CD8-positive, alpha-beta memory T cell (primary cell): ENCODE data around the gene ALG11. TPM values are rescaled to one million over a fixed set of nuclear protein-coding genes. Genes with fewer than 3 reads are reported as not detected.
"Not testable (repeated sequence)": the region's sequence is repeated elsewhere in the genome, so short reads cannot be mapped to it uniquely, and the experiment has no call there.

ENCODE experiments used
- CTCF ChIA-PET: fragments of 350-600 bp; sonication (Branson Sonifier 250); formaldehyde crosslinking; loops from one replicate; lab custom pipeline; 2021; ENCODE audit warnings: antibody characterized with exemption; lab: Charles Lee
- POLR2A ChIA-PET: fragments of 350-600 bp; sonication (Branson Sonifier 250); formaldehyde crosslinking; loops from one replicate; lab custom pipeline; 2021; ENCODE audit warnings: antibody characterized with exemption; lab: Charles Lee
- DNase-seq, 5 donors: peaks; one replicate each; pipeline versions ENCODE4 v3.0.0 to v3.0.0-alpha.2; 2020 to 2022; ENCODE audit warnings: mixed read lengths in 1 of 5
- H3K27ac ChIP-seq: one replicate; pipeline ENCODE4 v1.7.0; 2013; ENCODE audit warnings: low read depth, mild to moderate bottlenecking, low read length, moderate library complexity
- H3K27me3 ChIP-seq: 2 replicates; pipeline ENCODE4 v1.7.0; 2013; ENCODE audit warnings: low read length, mild to moderate bottlenecking; ENCODE audit not compliant: insufficient read depth, poor library complexity, severe bottlenecking
- H3K36me3 ChIP-seq: 2 replicates; pipeline ENCODE4 v1.7.0; 2013; ENCODE audit warnings: mild to moderate bottlenecking, low read length, moderate library complexity; ENCODE audit not compliant: insufficient read depth
- H3K4me1 ChIP-seq: 2 replicates; pipeline ENCODE4 v1.7.0; 2013; ENCODE audit warnings: mild to moderate bottlenecking, low read length, moderate library complexity; ENCODE audit not compliant: insufficient read depth
- H3K4me3 ChIP-seq: 2 replicates; pipeline ENCODE4 v1.7.0; 2013; ENCODE audit warnings: mild to moderate bottlenecking, low read length
- H3K9me3 ChIP-seq: 2 replicates; pipeline ENCODE4 v1.7.0; 2013; ENCODE audit warnings: mild to moderate bottlenecking, low read length
- H3K27ac Mint-ChIP-seq, 8 donors: one replicate each; pipeline ENCODE4 v1.8.0; 2020 to 2021; ENCODE audit warnings: mixed read lengths in 8 of 8, mild to moderate bottlenecking in 6 of 8, inconsistent platforms in 3 of 8, moderate library complexity in 3 of 8
- H3K27me3 Mint-ChIP-seq, 2 donors: one replicate each; pipeline ENCODE4 v1.8.0; 2020 to 2021; ENCODE audit warnings: mixed read lengths in 2 of 2, mild to moderate bottlenecking in 1 of 2, moderate library complexity in 1 of 2
- H3K36me3 Mint-ChIP-seq, 3 donors: one replicate each; pipeline ENCODE4 v1.8.0; 2020 to 2021; ENCODE audit warnings: mixed read lengths in 3 of 3, inconsistent platforms in 1 of 3, mild to moderate bottlenecking in 1 of 3
- H3K4me1 Mint-ChIP-seq, 3 donors: one replicate each; pipeline ENCODE4 v1.8.0; 2020 to 2021; ENCODE audit warnings: mixed read lengths in 3 of 3, inconsistent platforms in 1 of 3, mild to moderate bottlenecking in 1 of 3
- H3K4me3 Mint-ChIP-seq, 7 donors: one replicate each; pipeline ENCODE4 v1.8.0; 2020 to 2021; ENCODE audit warnings: mixed read lengths in 7 of 7, mild to moderate bottlenecking in 6 of 7, moderate library complexity in 4 of 7, inconsistent platforms in 2 of 7
- H3K9me3 Mint-ChIP-seq, 5 donors: one replicate each; pipeline ENCODE4 v1.8.0; 2020 to 2022; ENCODE audit warnings: mixed read lengths in 5 of 5, mild to moderate bottlenecking in 3 of 5, moderate library complexity in 2 of 5, inconsistent platforms in 1 of 5
- polyA plus RNA-seq: library from polyadenylated mRNA; unstranded; fragments of 300-500 nt; fragmentation: Illumina TruSeq; gene quantifications from one replicate; pipeline ENCODE4 v1.2.3, GENCODE V29; 2021
- total RNA-seq, 2 experiments: library from RNA; stranded (reverse); gene quantifications; one replicate each; pipeline ENCODE4 v1.2.3, GENCODE V29; 2021

The ALG11 gene
- total and polyA plus RNA-seq, 3 experiments from 2014 or later = 28.7 to 32.5 (median 30.3) TPM

DNA sequence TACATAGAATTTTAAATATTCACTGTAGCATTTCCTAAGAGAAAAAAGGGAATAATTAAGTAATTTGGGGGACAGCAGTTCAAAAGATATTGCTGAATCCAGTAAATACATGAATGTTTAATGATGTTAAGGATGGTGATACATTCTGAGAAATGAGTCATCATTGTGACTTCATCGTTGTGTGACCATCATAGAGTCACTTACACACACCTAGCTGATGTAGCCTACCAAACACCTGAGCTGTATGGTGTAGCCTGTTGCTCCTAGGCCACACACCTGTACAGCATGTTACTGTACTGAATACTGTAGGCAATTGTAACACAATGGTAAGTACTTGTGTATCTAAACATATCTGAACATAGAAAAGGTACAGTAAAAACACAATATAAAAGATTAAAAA is 35.8 kb upstream of the ALG11 start:
- Histone ChIP-seq H3K36me3 (no peaks in the 10 kb centered on the region), H3K9me3 (no peaks in the 10 kb centered on the region), H3K4me1 (no peaks in the 10 kb centered on the region), H3K4me3 (no peak overlapping the region), H3K27ac (no peak overlapping the region), H3K27me3 (no peaks in the 10 kb centered on the region)
- ChIA-PET CTCF (no interaction called here), POLR2A (no interaction called here)
- Mint-ChIP-seq H3K36me3 (no peaks in the 10 kb centered on the region), H3K9me3 (no peaks in the 10 kb centered on the region), H3K27me3 (peaks cover 1 to 12% of the 10 kb centered on the region in 2 donors), H3K4me1 (no peaks in the 10 kb centered on the region), H3K4me3 (no peak overlapping the region), H3K27ac (no peak overlapping the region)
- no peak for DNase-seq

DNA sequence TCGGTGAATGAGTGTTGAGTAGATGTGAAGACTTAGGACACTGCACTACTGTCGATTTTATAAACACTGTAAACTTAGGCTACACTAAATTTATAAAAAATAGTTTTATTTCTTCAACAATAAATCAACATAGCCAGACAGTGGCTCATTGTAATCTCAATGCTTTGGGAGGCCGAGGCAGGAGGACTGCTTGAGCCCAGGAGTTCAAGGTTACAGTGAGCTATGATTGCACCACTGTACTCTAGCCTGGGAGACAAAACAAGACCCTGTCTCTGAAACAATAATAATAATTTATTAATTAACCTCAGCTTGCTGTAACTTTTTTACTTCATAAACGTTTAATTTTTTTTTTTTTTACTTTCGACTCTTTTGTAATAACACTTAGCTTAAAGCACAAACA is 35.3 kb upstream of the ALG11 start:
- no peaks in the 10 kb centered on the region for H3K36me3 Mint-ChIP-seq

DNA sequence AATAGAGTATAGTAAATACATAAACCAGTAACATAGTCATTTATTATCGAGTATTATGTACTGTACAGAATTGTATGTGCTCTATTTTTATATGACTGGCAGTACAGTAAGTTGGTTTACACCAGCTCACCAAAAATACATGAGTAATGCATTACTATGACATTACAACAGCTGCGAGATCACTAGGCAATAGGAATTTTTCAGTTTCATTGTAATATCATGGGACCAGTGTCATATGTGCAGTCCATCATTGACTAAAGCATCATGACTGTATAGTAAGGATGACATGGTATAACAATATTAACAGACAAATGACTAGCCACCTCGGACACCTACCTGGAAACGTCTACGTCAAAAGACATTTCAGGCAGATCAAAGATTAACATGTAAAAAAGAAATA is 34.6 kb upstream of the ALG11 start:
- Mint-ChIP-seq H3K9me3 (no peaks in the 10 kb centered on the region), H3K36me3 (no peaks in the 10 kb centered on the region), H3K27ac (no peak overlapping the region), H3K4me1 (no peaks in the 10 kb centered on the region), H3K27me3 (peaks cover 1 to 7% of the 10 kb centered on the region in 2 donors), H3K4me3 (no peak overlapping the region)
- Histone ChIP-seq H3K4me3 (no peak overlapping the region), H3K4me1 (no peaks in the 10 kb centered on the region), H3K9me3 (no peaks in the 10 kb centered on the region), H3K27ac (no peak overlapping the region), H3K27me3 (no peaks in the 10 kb centered on the region), H3K36me3 (no peaks in the 10 kb centered on the region)
- ChIA-PET CTCF (no interaction called here), POLR2A (interaction anchor here (0.7 kb wide), 1 partner anchor 1741 kb away, joined by 4 read pairs; no protein-coding TSS in a partner anchor)
- no peak for DNase-seq

More for the DNA sequence above, 35.3 kb upstream of the ALG11 start:
- no peaks in the 10 kb centered on the region for H3K27me3 ChIP-seq
- no peaks in the 10 kb centered on the region for H3K36me3 ChIP-seq
- H3K27ac ChIP-seq = no peak overlapping the region
- CTCF ChIA-PET = no interaction called here
- H3K9me3 Mint-ChIP-seq = no peaks in the 10 kb centered on the region
- no peaks in the 10 kb centered on the region for H3K9me3 ChIP-seq
- POLR2A ChIA-PET = interaction anchor here (0.7 kb wide), 1 partner anchor 1740 kb away, joined by 4 read pairs; no protein-coding TSS in a partner anchor
- H3K27ac Mint-ChIP-seq = no peak overlapping the region
- peaks cover 1 to 13% of the 10 kb centered on the region in 2 donors for H3K27me3 Mint-ChIP-seq
- no peak for DNase-seq
- no peak overlapping the region for H3K4me3 Mint-ChIP-seq
- no peaks in the 10 kb centered on the region for H3K4me1 Mint-ChIP-seq
- H3K4me1 ChIP-seq = no peaks in the 10 kb centered on the region
- no peak overlapping the region for H3K4me3 ChIP-seq

DNA sequence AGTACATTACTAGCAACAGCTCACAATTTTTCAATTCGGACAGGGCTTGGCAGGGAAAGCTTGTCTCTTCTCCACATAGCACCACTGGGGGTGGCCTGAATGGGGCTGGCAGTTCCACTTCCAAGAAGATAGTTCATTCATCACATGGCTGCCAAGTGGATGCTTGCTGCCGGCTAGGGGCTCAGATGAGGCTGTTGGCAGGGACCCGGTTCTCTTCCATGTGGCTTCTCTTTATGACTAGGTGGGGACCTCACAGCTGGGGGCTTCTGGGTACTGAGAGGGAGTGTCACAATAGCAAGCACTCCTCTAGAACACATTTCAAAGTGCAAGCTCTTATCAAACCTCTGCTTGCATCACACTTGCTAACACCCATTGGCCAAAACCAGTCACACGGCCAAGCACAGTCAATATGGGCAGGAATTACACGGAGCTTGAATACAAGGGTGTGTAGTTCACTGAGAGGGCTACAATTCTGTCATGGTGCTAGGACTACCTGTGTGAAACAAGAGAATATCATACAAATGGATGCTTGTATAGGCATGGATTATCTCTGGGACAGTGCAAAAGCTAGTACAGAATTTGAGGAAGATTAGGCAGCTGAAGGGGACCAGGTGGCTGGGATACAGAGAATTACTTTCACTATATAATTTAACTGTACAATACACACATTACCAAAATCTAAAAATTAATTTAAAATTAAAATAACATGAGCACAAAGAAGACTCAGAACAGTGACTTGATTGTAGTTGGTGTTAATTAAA is 33.2 kb upstream of the ALG11 start:
- ChIA-PET POLR2A (no interaction called here), CTCF (no interaction called here)
- no peaks in the 10 kb centered on the region for H3K9me3 Mint-ChIP-seq

DNA sequence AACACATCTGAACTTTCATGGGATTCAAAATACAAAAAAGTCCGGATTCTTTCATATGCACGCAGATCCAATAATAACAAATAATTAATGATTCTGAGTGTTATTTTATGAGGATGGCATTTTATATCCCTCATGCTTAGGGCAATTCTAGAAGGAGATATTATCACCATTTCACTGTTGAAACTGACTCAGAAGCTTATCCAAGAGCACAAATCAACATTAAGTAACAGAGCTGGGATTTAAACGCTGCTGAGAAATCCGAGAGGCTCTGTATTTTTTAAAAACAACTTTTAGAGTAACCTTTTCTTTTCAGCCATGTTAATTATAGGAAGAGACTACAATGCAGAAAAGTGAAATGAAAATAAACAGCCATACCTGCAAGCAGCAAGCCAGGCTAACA is 31.3 kb upstream of the ALG11 start:
- Histone ChIP-seq H3K36me3 (no peaks in the 10 kb centered on the region), H3K27ac (no peak overlapping the region), H3K4me3 (no peak overlapping the region), H3K4me1 (no peaks in the 10 kb centered on the region), H3K27me3 (no peaks in the 10 kb centered on the region), H3K9me3 (no peaks in the 10 kb centered on the region)
- Mint-ChIP-seq H3K27me3 (peaks cover 7 to 29% of the 10 kb centered on the region in 2 donors), H3K36me3 (no peaks in the 10 kb centered on the region), H3K9me3 (no peaks in the 10 kb centered on the region), H3K4me1 (no peaks in the 10 kb centered on the region), H3K27ac (no peak overlapping the region), H3K4me3 (no peak overlapping the region)
- POLR2A ChIA-PET = no interaction called here
- CTCF ChIA-PET = no interaction called here
- DNase-seq = no peak

More for the DNA sequence above, 33.2 kb upstream of the ALG11 start:
- DNase-seq = no peak
- Mint-ChIP-seq H3K27ac (peak overlapping the region in 1 of 8 donors; percentile 60), H3K27me3 (peaks cover 3 to 16% of the 10 kb centered on the region in 2 donors), H3K36me3 (no peaks in the 10 kb centered on the region), H3K4me1 (no peaks in the 10 kb centered on the region), H3K4me3 (no peak overlapping the region)
- H3K27ac ChIP-seq = no peak overlapping the region
- H3K27me3 ChIP-seq = no peaks in the 10 kb centered on the region
- no peaks in the 10 kb centered on the region for H3K36me3 ChIP-seq
- no peak overlapping the region for H3K4me3 ChIP-seq
- no peaks in the 10 kb centered on the region for H3K9me3 ChIP-seq
- no peaks in the 10 kb centered on the region for H3K4me1 ChIP-seq

DNA sequence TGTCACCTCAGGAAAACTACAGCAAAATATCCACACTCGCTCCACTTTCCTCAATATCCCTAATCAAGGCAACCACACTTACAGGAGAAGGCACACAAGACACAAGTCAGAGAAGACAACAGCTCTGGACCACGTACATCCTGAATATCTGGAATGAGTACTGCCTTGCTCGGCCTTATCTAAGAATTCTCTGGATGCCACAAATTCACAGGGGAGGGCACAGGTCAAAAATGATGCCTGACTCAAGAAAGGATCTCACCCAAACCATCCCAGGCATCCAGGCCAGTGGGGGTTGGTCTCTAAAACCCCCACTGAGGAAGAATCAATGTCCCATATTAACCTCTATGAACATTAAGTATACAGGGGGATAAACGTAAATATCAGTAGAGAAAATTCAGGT is 30.8 kb upstream of the ALG11 start:
- CTCF ChIA-PET = no interaction called here
- Mint-ChIP-seq H3K4me1 (no peaks in the 10 kb centered on the region), H3K9me3 (no peaks in the 10 kb centered on the region), H3K27ac (no peak overlapping the region), H3K4me3 (no peak overlapping the region), H3K27me3 (peaks cover 10 to 34% of the 10 kb centered on the region in 2 donors), H3K36me3 (no peaks in the 10 kb centered on the region)
- Histone ChIP-seq H3K36me3 (no peaks in the 10 kb centered on the region), H3K27me3 (no peaks in the 10 kb centered on the region), H3K9me3 (no peaks in the 10 kb centered on the region), H3K4me3 (no peak overlapping the region), H3K27ac (no peak overlapping the region), H3K4me1 (no peaks in the 10 kb centered on the region)
- POLR2A ChIA-PET = no interaction called here
- no peak for DNase-seq

DNA sequence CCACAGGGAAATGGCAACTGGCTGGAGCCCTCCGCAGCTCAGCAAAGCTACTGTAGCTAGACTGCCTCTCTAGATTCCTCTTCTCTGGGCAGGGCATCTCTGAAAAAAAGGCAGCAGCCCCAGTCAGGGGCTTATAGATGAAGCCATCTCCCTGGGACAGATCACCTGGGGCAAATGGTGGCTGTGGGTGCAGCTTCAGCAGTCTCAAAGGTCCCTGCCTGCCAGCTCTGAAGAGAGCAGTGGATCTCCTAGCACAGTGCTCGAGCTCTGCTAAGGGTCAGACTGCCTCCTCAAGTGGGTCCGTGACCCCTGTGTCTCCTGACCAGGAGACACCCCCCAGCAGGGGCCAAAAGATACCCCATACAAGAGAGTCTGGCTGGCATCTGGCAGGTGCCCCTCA is 28.9 kb upstream of the ALG11 start:
- H3K4me1 Mint-ChIP-seq, H3K9me3 Mint-ChIP-seq, H3K36me3 Mint-ChIP-seq, H3K4me3 Mint-ChIP-seq, H3K9me3 ChIP-seq, H3K27ac ChIP-seq, H3K27ac Mint-ChIP-seq, H3K36me3 ChIP-seq, H3K4me1 ChIP-seq, CTCF ChIA-PET, H3K4me3 ChIP-seq, DNase-seq, POLR2A ChIA-PET, H3K27me3 ChIP-seq: not testable (repeated sequence)
- H3K27me3 Mint-ChIP-seq = peaks cover 16 to 46% of the 10 kb centered on the region in 2 donors

DNA sequence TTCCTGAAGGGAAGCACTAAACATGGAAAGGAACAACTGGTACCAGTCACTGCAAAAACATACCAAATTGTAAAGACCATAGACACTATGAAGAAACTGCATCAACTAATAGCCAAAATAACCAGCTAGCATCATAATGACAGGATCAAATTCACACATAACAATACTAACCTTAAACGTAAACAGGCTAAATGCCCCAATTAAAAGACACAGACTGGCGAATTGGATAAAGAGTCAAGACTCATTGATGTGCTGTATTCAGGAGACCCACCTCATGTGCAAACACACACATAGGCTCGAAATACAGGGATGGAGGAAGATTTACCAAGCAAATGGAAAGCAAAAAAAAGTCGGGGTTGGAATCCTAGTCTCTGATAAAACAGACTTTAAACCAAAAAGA is 27.3 kb upstream of the ALG11 start:
- H3K4me1 Mint-ChIP-seq, H3K27ac Mint-ChIP-seq, H3K36me3 Mint-ChIP-seq, H3K4me1 ChIP-seq, H3K27me3 ChIP-seq, POLR2A ChIA-PET, H3K9me3 Mint-ChIP-seq, H3K4me3 ChIP-seq, H3K9me3 ChIP-seq, H3K27ac ChIP-seq, DNase-seq, H3K36me3 ChIP-seq, H3K4me3 Mint-ChIP-seq, CTCF ChIA-PET: not testable (repeated sequence)
- H3K27me3 Mint-ChIP-seq = peaks cover 16 to 46% of the 10 kb centered on the region in 2 donors
